HG03175 (cell line): Measurements from ENCODE around the gene EMC1.
"Not testable (repeated sequence)": the region's sequence is repeated elsewhere in the genome, so short reads cannot be mapped to it uniquely, and the experiment has no call there.

Source experiments
- ATAC-seq: cut with Tn5 transposase; IDR thresholded peaks from one replicate; pipeline ENCODE4 v1.9.1; 2021; ENCODE audit warnings: mild to moderate bottlenecking, moderate library complexity; ENCODE audit not compliant: unreplicated experiment

Gene EMC1

GRCh38 chr1:19196331-19196730 is 55.0 kb downstream of the EMC1 start:
- ATAC-seq: no peak

DNA sequence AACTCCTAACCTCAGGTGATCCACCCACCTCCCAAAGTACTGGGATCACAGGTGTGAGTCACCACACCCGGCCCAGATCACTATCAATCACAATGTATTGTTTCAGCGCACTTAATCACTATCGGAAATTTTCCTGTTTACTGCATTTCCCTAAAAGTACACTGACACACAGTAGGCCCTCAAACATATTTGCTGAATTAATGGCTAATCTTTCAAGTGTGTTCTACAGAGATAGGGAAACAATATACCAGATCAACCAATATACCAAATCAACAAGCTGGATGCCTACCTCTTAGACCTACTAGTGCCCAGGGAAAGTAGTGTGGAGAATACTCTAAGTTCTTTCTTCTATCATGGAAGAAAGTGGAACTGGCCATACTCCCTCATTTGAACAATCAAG is 58.3 kb downstream of the EMC1 start:
- no peak for ATAC-seq

GRCh38 chr1:19191811-19192210 is 59.5 kb downstream of the EMC1 start:
- no peak for ATAC-seq

DNA sequence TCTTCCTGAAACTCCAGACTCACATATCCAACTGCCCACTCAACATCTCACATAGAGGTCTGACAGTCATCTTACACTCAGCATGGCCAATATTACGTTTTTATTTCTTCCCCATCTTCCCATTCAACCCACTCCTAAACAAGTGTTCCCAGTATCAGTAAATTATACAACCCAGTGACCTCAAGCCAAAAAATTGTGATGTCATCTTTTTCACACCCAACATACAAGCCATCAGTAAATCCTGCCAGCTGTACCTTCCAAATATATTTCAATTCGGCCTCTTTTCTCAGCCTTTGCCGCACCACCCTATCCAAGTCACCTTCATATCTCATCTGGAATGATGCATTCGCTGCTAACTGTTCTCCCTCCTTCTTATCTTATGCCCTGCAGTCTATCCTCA is 60.9 kb downstream of the EMC1 start:
- ATAC-seq: no peak

GRCh38 chr1:19189270-19189669 is 62.1 kb downstream of the EMC1 start:
- no peak for ATAC-seq

DNA sequence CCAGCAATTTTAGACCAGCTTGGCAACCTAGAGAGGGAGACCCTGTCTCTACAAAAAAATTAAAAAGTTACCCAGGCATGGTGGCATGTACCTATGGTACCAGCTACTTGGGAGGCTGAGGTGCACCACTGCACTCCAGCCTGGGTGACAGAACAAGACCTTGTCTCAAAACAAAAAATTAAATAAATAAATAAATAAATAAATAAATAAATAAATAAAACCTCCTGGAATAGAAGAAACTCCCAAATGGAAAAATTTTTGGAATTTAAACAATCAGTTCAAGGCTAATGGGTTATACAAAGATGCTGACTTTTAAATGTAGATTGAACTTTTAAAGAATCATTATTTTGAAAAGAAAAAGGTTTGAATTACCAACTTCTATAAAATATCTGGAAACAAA is 63.5 kb downstream of the EMC1 start:
- ATAC-seq: no peak

GRCh38 chr1:19186001-19186400 is 65.3 kb downstream of the EMC1 start:
- ATAC-seq: no peak

- ATAC-seq: no peak
Observed at GRCh38 chr1:19182223-19182622, 69.1 kb downstream of the EMC1 start.

DNA sequence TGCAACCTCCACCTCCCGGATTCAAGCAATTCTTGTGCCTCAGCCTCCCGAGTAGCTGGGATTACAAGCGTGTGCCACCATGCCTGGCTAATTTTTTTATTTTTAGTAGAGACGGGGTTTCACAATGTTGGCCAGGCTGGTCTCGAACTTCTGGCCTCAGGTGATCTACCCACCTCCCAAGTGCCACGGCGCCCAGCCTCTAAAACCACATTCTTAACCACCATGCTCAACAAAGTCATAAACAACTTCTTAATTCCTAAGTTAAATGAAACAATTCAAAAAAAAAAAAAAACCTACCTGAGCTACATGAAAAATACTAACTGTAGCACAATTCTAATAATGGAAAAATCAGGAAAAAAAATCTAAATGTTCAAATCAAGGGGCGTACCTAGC is 71.1 kb downstream of the EMC1 start:
- ATAC-seq: not testable (repeated sequence)

- ATAC-seq: no peak
Observed at GRCh38 chr1:19179597-19180264, 71.6 kb downstream of the EMC1 start.

GRCh38 chr1:19178734-19179398 is 72.5 kb downstream of the EMC1 start:
- ATAC-seq: no peak

DNA sequence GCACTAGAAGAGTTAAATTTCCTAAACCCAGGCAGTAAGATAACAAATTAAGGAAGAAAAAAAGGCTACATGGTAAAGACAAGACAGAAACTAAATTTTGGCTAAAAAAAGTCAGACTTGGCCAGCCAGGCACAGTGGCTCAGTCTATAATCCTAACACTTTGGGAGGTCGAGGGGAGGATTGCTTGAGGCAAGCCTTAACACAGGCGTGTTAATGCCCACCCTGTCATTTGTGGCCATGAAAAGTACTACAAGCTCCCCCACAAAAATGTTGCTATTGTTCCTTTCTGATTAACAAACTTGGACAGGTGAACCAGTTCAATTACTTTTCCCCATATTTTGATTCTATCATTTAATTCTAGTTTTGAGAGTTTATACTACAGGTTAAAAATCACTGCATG is 73.5 kb downstream of the EMC1 start:
- no peak for ATAC-seq

DNA sequence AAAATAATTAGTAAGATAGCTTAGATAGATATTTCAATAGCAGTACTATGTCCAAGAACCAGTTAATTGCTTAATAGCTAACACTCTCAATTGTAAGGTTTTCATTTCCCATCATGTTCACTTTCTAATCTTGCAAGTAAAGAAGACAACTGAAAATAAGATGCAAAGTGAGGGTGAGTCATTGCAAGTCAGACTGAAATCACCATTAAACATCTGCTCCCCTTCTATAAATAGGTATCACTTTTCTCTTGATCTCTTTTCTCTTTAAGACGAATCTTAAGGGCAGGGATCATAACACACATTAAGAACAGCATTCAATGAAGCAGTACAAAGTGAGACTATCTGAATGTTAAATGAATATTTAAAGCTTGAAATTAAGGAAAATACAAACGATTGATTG is 81.7 kb downstream of the EMC1 start:
- no peak for ATAC-seq

DNA sequence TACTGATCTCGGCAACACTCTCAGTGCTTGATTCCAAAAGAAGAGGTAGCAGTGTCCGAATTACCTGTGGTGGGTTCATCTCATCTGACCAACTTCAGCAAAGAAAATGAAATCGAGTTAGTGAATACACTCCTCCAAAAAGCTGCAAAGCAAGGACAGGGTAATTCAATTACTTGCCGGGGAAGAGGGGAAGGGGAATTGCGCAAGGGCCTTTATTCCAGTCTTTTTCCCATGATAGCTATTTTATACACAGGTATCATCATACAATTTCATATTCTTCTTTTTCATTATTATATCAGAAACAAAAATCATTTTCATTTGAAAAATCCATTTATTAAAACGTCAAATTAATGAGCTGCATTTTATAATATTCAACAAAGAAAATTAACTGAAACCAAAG is 84.2 kb downstream of the EMC1 start:
- ATAC-seq: no peak

DNA sequence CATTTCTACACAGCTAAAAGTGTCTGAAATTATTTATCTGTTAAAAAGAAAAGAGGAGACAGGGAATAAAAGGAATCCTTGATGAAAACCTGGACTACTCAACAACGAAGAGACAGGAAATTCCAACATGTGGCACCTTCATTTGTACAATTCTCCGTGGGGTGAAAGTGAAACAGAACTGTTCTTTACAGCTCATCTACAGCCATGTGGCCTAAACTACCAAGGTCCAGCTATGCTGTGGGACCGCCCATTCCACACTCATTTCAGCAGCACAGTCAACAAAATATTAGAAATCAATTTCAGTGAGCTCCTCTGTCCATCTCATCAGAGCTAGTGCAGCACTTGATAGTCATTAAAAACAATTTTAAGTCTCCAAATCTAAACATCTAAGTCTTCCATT is 85.3 kb downstream of the EMC1 start:
- ATAC-seq: no peak
